SK-N-MC (cell line): Measurements from ENCODE around the gene TTLL13.
"Not testable (repeated sequence)": the region's sequence is repeated elsewhere in the genome, so short reads cannot be mapped to it uniquely, and the experiment has no call there.

Source experiments
- DNase-seq: peaks from one replicate; pipeline ENCODE4 v3.0.0-alpha.2; 2011; ENCODE audit warnings: low read depth, low spot score
- H3K27ac ChIP-seq: fragments of 200-600 bp; sonication (generic); 2 replicates; pipeline ENCODE4 v1.5.1; 2016; ENCODE audit warnings: mixed run types
- H3K36me3 ChIP-seq: fragments of 200-600 bp; sonication (generic); 2 replicates; pipeline ENCODE4 v1.6.1; 2017; ENCODE audit warnings: antibody characterized with exemption, low read length, mixed read lengths; ENCODE audit not compliant: insufficient read depth
- H3K4me3 ChIP-seq: fragments of 200-600 bp; sonication (generic); 2 replicates; pipeline ENCODE4 v1.5.1; 2016
- H3K9ac ChIP-seq: fragments of 200-600 bp; sonication (generic); 2 replicates; pipeline ENCODE4 v1.8.0; 2017; ENCODE audit warnings: mixed run types, mixed read lengths; ENCODE audit not compliant: insufficient read length
- H3K9me3 ChIP-seq: fragments of 200-600 bp; sonication (generic); 2 replicates; pipeline ENCODE4 v1.6.1; 2017; ENCODE audit warnings: low read depth, mild to moderate bottlenecking, antibody characterized with exemption, low read length, moderate library complexity, mixed read lengths
- EZH2 ChIP-seq: fragments of 200-600 bp; sonication (generic); IDR thresholded peaks from one replicate; pipeline ENCODE4 v1.6.1; 2017; ENCODE audit warnings: antibody characterized with exemption
- FOXP2 ChIP-seq: optimal IDR thresholded peaks from 2 replicates; pipeline ENCODE3; 2011; ENCODE audit warnings: mild to moderate bottlenecking, moderate library complexity; ENCODE audit not compliant: insufficient read depth; ENCODE audit errors: extremely low read length, control extremely low read depth
- POLR2AphosphoS5 ChIP-seq: IDR thresholded peaks from 2 replicates; pipeline ENCODE4 v1.6.1; 2012; ENCODE audit warnings: mild to moderate bottlenecking, low read depth, low read length, borderline replicate concordance

TTLL13 gene

DNA sequence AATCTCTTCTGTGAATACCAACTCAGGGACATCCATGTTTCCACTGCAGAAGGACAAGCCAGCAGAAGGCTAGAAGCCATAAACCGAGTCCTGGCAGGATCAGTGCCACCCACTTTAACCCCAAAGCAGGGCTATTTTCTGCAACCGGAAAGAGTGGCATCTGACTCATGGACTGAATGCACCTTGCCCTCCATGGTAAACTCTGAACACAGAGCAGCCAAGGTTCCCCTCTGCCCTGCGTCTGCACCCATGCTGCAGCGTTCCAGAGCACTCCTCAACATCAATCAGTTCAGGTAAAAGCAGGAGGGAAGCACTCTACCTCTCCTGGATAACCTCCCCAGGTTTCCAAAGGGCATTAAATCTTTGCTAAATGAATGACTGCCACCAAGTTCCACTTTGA, 15.3 kb downstream of the TTLL13 start:
- no peak for DNase-seq
- H3K9me3 ChIP-seq = no peaks in the 10 kb centered on the region
- peak overlapping the region; percentile 86 for H3K9ac ChIP-seq
- no peak for TF ChIP-seq EZH2
- TF ChIP-seq FOXP2 = no peak
- no peak for TF ChIP-seq POLR2AphosphoS5
- H3K36me3 ChIP-seq = peaks cover 23% of the 10 kb centered on the region
- H3K27ac ChIP-seq = peak overlapping the region; percentile 77; the same call in 1 of the 2 replicates
- H3K4me3 ChIP-seq = peak overlapping the region; percentile 89

GRCh38 chr15:90265271-90266060, 16.1 kb downstream of the TTLL13 start, which contains the start of gene NGRN:
TSS of gene NGRN (plus strand) at chr15:90265672. CDS start at chr15:90265713, 41 bp downstream.
- peak; percentile 42 for DNase-seq
- peak within 1 kb of the TSS; percentile 86 for H3K9ac ChIP-seq
- H3K27ac ChIP-seq = peak within 1 kb of the TSS; percentile 77
- TF ChIP-seq POLR2AphosphoS5 (peak; percentile 99), FOXP2 (no peak)
- peaks cover 31% of the 10 kb centered on the region for H3K36me3 ChIP-seq
- H3K9me3 ChIP-seq = no peaks in the 10 kb centered on the region
- H3K4me3 ChIP-seq = peak within 1 kb of the TSS; percentile 89

- Histone ChIP-seq H3K9ac (peak overlapping the region; percentile 86), H3K4me3 (peak overlapping the region; percentile 89), H3K36me3 (peaks cover 37% of the 10 kb centered on the region), H3K9me3 (no peaks in the 10 kb centered on the region), H3K27ac (peak overlapping the region; percentile 77)
- no peak for DNase-seq
- no peak for TF ChIP-seq POLR2AphosphoS5
- TF ChIP-seq FOXP2 = no peak
- no peak for TF ChIP-seq EZH2
These were observed 16.7 kb downstream of the TTLL13 start for GRCh38 chr15:90266061-90266431.

DNA sequence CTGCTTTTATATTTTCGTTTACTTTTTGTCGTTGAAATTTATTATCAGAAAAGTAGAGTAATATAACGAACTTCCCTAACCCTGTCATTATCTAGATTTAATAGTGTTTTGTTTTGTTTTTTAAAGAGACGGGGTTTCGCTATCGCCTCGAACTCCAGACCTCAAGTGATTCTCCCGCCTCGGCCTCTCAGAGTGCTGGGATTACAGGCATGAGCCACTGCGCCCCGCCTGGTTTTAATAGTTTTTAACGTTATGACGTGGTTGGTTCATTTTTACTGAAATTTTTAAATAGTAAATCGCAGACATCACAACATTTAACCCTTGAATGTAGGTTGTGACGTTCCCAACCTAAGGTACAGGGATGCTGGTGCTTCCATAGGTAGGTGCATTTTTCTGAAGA, 17.1 kb downstream of the TTLL13 start:
- no peak for TF ChIP-seq FOXP2
- Histone ChIP-seq H3K36me3 (peaks cover 42% of the 10 kb centered on the region), H3K9ac (peak overlapping the region; percentile 86), H3K4me3 (peak overlapping the region; percentile 89), H3K27ac (peak overlapping the region; percentile 77), H3K9me3 (no peaks in the 10 kb centered on the region)
- no peak for DNase-seq

DNA sequence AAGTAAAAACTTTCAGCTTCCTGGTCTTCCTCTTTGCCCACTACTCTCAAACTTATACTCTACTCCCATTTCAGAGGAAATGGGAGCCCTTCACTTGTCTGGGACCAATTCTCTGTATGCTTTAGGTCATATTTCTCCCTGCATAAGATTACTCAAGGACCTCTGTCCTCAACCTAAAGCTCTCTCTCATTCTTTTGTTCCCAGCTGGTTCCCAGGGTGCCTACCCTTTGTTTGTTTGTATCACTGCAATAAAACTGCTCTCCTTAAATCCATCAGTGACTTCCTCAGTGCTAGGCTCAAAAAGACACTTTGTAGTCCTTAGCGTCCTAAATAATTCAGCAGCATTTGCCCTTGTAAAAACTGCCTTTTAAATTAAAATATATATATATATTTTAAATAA, 19.1 kb downstream of the TTLL13 start:
- Histone ChIP-seq H3K27ac (no peak overlapping the region), H3K4me3 (peak overlapping the region; percentile 89), H3K9ac (no peak overlapping the region), H3K9me3 (no peaks in the 10 kb centered on the region), H3K36me3 (peaks cover 58% of the 10 kb centered on the region)
- DNase-seq = no peak
- TF ChIP-seq EZH2 (no peak), POLR2AphosphoS5 (no peak), FOXP2 (no peak)

DNA sequence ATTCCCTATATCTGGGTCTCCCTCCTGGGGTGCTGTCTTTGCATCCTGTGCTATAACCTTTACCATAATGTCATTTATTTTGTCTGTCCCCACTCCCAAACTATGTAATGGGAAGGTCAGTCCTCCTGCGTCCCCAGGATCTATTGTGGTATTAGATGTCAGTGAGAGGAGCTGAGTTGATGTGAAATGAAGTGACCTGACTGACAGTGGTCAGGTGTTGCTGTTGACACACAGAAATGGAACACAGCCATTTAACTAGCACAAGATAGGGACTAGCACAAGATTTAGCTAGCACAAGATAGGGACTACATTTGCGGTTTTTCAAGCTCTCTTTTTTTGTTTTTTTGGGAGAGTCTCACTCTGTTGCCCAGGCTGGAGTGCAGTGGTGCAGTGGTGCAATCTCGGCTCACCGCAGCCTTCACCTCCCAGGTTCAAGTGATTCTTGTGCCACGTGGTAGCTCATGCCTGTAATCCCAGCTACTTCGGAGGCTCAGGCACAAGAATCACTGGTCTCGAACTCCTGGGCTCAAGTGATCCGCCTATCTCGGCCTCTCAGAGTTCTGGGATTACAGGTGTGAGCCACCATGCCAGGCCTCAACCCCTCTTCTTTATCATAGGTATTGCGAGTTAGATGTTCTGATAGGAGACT, 21.3 kb downstream of the TTLL13 start:
- H3K9ac ChIP-seq = no peak overlapping the region
- no peak for DNase-seq
- peaks cover 62% of the 10 kb centered on the region for H3K36me3 ChIP-seq
- TF ChIP-seq FOXP2 (no peak), EZH2 (no peak), POLR2AphosphoS5 (no peak)
- H3K27ac ChIP-seq = no peak overlapping the region
- H3K4me3 ChIP-seq = no peak overlapping the region
- no peaks in the 10 kb centered on the region for H3K9me3 ChIP-seq

DNA sequence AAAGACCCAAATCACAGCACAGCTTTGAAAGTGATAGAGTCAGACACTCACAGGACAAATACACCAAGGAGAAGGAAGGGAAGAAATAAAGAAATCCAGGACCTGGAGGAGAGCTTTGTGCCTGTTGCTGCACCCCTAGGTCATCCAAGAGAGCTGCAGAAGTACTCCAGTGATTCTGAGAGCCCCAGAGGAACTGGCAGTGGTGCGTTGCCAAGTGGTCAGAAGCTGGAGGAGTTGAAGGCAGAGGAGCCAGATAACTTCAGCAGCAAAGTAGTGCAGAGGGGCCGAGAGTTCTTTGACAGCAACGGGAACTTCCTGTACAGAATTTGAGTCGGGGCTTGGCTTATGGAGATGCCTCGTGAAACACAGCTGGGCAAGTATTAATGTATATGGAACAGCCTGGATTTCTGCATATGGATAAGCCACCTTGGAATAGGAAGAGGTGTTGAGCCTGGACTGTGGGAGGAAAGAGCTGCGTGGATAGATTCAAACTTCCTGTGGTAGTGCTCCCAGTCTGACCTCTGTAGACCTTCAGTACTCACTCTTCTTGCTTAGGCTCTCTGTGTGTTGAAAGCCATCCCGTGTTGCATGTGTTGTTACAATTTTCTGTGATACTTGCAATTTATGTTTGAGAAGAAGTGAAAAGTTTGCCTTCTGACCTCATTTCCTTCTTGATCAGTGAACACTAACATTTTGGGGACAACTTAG, 22.3 kb downstream of the TTLL13 start:
- DNase-seq = no peak
- H3K36me3 ChIP-seq = peaks cover 63% of the 10 kb centered on the region
- H3K9ac ChIP-seq = no peak overlapping the region
- no peak overlapping the region for H3K27ac ChIP-seq
- TF ChIP-seq POLR2AphosphoS5 (no peak), EZH2 (no peak), FOXP2 (no peak)
- no peaks in the 10 kb centered on the region for H3K9me3 ChIP-seq
- no peak overlapping the region for H3K4me3 ChIP-seq

- not testable (repeated sequence) for H3K36me3 ChIP-seq, H3K9ac ChIP-seq, H3K9me3 ChIP-seq
These were observed 29.1 kb downstream of the TTLL13 start for GRCh38 chr15:90278467-90278866.

DNA sequence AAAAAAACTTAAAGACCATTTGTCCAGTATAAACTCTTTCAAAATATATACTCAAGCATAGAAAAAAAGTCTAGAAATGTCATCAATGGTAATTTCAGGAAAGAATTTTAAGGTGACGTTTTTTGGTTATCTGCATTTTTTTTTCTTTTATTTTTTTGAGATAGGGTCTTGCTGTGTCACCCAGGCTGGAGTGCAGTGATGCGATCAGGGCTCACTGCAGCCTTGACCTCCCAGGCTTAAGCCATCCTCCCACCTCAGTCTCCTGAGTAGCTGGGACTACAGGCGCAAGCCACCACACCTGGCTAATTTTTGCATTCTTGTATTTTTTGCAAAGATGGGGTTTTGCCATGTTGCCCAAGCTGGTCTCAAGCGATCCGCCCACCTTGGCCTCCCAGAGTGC, 31.4 kb downstream of the TTLL13 start:
- H3K9me3 ChIP-seq, H3K4me3 ChIP-seq, H3K27ac ChIP-seq, H3K9ac ChIP-seq, H3K36me3 ChIP-seq, DNase-seq: not testable (repeated sequence)

More at GRCh38 chr15:90278467-90278866, 29.1 kb downstream of the TTLL13 start:
- not testable (repeated sequence) for H3K4me3 ChIP-seq, H3K27ac ChIP-seq, DNase-seq

DNA sequence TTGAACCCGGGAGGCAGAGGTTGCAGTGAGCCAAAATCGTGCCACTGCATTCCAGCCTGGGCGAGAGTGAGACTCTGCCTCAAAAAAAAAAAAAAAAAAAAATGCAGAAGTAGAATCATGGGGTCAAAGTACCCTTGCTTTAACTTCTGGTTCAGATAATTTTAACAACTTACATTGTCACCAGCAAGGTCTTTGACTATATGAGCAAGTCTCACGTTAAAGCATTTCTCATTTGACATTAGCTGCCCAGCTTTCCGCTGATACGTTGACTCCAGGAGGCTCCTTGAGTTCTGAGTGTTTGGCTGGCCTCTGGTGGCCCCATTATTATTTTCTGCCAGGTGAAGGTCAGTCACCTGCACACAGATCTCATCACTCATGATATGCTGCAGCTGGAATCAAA, 32.3 kb downstream of the TTLL13 start:
- not testable (repeated sequence) for H3K4me3 ChIP-seq, H3K9me3 ChIP-seq, H3K36me3 ChIP-seq, H3K9ac ChIP-seq, DNase-seq
- peak overlapping the region; percentile 36; the same call in 1 of the 2 replicates for H3K27ac ChIP-seq
